A673 (cell line): ENCODE data around the gene GRIN2C.

ENCODE experiments used
- EZH2 ChIP-seq: fragments of 200-600 bp; sonication (generic); IDR thresholded peaks from 2 replicates; pipeline ENCODE4 v1.6.1; 2017; ENCODE audit warnings: borderline replicate concordance, low read depth, mild to moderate bottlenecking, mixed read lengths, antibody characterized with exemption, low read length; ENCODE audit not compliant: poor library complexity, severe bottlenecking
- TF ChIP-seq, protein P1 (sequence below): fragments of 300-800, 200-600 bp; sonication (generic); conservative IDR thresholded peaks from 2 replicates; pipeline ENCODE4 v1.5.1; 2017; ENCODE audit warnings: low read depth, mild to moderate bottlenecking, antibody characterized with exemption, low read length, moderate library complexity, mixed read lengths

DNA sequence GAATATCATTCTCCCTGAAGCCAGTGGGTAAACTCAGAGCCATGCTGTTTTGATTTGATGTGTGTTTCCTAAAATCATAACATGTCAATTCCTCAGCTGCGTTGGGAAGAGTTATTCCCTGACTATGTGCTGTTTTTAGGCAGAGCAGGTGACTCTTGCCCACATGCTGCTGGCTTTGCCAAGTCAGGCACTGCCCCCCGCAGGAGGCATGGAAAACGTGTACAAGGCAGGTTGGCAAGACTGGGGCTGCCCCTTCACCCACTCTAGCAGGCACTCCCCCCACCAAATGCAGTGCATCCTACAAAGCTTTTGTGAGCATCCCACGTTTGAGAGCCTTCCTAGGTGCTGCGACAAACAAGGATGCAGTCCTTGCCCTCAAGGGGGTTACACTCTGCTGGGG lies 45.2 kb downstream of the GRIN2C start:
- TF ChIP-seq EZH2: no peak
- TF ChIP-seq, protein P1, sequence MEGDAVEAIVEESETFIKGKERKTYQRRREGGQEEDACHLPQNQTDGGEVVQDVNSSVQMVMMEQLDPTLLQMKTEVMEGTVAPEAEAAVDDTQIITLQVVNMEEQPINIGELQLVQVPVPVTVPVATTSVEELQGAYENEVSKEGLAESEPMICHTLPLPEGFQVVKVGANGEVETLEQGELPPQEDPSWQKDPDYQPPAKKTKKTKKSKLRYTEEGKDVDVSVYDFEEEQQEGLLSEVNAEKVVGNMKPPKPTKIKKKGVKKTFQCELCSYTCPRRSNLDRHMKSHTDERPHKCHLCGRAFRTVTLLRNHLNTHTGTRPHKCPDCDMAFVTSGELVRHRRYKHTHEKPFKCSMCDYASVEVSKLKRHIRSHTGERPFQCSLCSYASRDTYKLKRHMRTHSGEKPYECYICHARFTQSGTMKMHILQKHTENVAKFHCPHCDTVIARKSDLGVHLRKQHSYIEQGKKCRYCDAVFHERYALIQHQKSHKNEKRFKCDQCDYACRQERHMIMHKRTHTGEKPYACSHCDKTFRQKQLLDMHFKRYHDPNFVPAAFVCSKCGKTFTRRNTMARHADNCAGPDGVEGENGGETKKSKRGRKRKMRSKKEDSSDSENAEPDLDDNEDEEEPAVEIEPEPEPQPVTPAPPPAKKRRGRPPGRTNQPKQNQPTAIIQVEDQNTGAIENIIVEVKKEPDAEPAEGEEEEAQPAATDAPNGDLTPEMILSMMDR: peak; percentile 39; the same call in 1 of the 2 replicates
